Stomach smooth muscle (tissue), 2 donors: ENCODE measurements around the gene ANKRD12.

Experiments used
- H3K27ac ChIP-seq: one replicate; pipeline ENCODE4 v1.7.0; 2013; ENCODE audit warnings: mild to moderate bottlenecking, low read length, inconsistent platforms
- H3K27me3 ChIP-seq, 2 donors: one replicate each; pipeline ENCODE4 v1.7.0; 2013; ENCODE audit warnings: low read length in 2 of 2; ENCODE audit not compliant: insufficient read depth in 2 of 2, control insufficient read depth in 1 of 2
- H3K36me3 ChIP-seq, 2 donors: one replicate each; pipeline ENCODE4 v1.7.0; 2013; ENCODE audit warnings: low read length in 2 of 2; ENCODE audit not compliant: control insufficient read depth in 2 of 2, insufficient read depth in 2 of 2
- H3K4me1 ChIP-seq: one replicate; pipeline ENCODE4 v1.7.0; 2013; ENCODE audit warnings: low read length; ENCODE audit not compliant: control insufficient read depth, insufficient read depth
- H3K4me3 ChIP-seq, 2 donors: one replicate each; pipeline ENCODE4 v1.7.0; 2013; ENCODE audit warnings: low read length in 2 of 2
- H3K9ac ChIP-seq, 2 donors: one replicate each; pipeline ENCODE4 v1.7.0; 2013; ENCODE audit warnings: low read length in 2 of 2, mild to moderate bottlenecking in 1 of 2
- H3K9me3 ChIP-seq, 2 donors: one replicate each; pipeline ENCODE4 v1.7.0; 2013; ENCODE audit warnings: low read length in 2 of 2; ENCODE audit not compliant: control insufficient read depth in 2 of 2
- donor health status: healthy.
- donor health status: Pancreatic carcinoma.

The ANKRD12 gene

DNA sequence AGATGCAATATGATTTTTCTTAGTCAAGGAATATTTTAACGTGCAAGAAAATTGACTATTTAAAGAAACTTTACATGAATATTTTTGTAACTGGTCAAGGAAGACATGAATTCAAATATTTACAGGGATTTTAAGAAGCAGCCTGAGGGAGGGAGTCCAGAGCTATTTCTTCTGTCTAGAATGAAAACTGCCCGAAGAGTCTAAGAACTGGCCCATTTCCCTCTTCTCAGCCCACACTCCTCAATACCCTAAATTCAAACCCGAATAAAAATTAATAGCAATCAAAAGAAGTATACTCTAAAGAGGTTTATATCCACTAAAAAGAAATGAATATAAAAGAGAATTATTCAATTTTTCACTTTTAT is 40.6 kb upstream of the ANKRD12 start:
- H3K27ac ChIP-seq, result peak overlapping the region; percentile 85
- peak overlapping the region in 1 of 2 donors; percentile 21 for H3K9ac ChIP-seq
- no peaks in the 10 kb centered on the region for H3K36me3 ChIP-seq
- peaks cover 20% of the 10 kb centered on the region for H3K4me1 ChIP-seq
- no peak overlapping the region for H3K4me3 ChIP-seq
- H3K9me3 ChIP-seq, result no peaks in the 10 kb centered on the region
- H3K27me3 ChIP-seq, result no peaks in the 10 kb centered on the region

DNA sequence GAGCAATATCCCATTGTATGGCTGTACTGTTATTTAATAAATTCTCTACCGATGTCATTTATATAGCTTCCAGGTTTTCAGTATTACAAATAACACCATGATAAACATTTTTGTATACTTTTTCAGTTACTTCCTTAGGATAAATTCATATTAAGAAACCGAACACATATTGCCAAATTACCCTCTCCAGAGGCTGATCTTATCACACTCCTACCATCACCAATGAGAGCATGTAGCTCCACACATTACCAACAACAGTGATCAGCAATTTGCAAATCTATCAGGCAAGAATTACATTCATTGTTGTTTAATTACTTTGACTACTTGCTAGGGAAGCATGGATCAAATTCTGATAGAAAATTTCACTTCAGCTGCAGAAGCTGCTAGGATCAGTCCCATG is 39.9 kb upstream of the ANKRD12 start:
- Histone ChIP-seq H3K9me3 (no peaks in the 10 kb centered on the region), H3K4me1 (peaks cover 20% of the 10 kb centered on the region), H3K4me3 (peak overlapping the region in 1 of 2 donors; percentile 3), H3K36me3 (no peaks in the 10 kb centered on the region), H3K9ac (no peak overlapping the region), H3K27me3 (no peaks in the 10 kb centered on the region), H3K27ac (peak overlapping the region; percentile 73)

DNA sequence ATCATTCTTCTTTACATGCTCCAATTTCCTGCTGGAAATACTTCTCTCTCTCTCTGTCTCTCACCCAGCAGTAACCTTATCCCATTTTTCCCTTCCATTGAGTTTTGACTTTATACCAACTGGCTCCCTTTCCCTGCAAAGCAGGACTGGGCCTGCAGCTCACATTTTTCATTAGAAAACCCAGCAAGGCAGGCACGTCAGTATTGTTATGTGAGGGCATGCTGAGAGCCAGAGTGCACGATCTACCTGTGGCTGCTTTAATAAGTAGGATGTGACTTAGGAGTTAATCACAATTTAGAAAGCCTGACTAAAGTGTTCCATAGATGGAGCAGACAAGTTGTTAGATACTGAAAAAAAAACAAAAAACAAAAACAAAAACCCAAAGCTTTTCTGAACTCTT is 39.2 kb upstream of the ANKRD12 start:
- Histone ChIP-seq H3K27me3 (no peaks in the 10 kb centered on the region), H3K27ac (peak overlapping the region; percentile 73), H3K9ac (no peak overlapping the region), H3K4me3 (peak overlapping the region in 1 of 2 donors; percentile 3), H3K36me3 (no peaks in the 10 kb centered on the region), H3K9me3 (no peaks in the 10 kb centered on the region), H3K4me1 (peaks cover 20% of the 10 kb centered on the region)

DNA sequence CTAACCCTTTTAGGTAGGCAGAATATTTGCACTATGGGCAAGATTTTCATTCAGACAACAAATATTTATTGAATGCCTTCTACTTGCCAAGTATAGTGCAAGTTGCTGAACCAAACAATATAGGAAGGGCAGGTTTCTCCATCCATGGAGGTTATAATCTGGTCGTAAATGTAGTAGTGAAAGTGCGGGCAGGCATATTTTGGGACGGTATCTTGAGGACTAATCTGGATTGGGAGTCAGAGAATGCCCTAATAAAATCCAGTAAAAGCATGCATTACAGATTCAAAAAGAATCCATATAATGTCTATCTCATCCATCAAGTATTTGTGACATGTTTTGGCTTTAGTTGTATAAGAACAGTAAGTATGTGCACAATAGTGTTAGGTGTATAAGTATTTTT is 35.8 kb upstream of the ANKRD12 start:
- H3K27me3 ChIP-seq, result no peaks in the 10 kb centered on the region
- no peaks in the 10 kb centered on the region for H3K36me3 ChIP-seq
- no peaks in the 10 kb centered on the region for H3K9me3 ChIP-seq
- peaks cover 17% of the 10 kb centered on the region for H3K4me1 ChIP-seq
- no peak overlapping the region for H3K4me3 ChIP-seq
- H3K9ac ChIP-seq, result no peak overlapping the region
- no peak overlapping the region for H3K27ac ChIP-seq

DNA sequence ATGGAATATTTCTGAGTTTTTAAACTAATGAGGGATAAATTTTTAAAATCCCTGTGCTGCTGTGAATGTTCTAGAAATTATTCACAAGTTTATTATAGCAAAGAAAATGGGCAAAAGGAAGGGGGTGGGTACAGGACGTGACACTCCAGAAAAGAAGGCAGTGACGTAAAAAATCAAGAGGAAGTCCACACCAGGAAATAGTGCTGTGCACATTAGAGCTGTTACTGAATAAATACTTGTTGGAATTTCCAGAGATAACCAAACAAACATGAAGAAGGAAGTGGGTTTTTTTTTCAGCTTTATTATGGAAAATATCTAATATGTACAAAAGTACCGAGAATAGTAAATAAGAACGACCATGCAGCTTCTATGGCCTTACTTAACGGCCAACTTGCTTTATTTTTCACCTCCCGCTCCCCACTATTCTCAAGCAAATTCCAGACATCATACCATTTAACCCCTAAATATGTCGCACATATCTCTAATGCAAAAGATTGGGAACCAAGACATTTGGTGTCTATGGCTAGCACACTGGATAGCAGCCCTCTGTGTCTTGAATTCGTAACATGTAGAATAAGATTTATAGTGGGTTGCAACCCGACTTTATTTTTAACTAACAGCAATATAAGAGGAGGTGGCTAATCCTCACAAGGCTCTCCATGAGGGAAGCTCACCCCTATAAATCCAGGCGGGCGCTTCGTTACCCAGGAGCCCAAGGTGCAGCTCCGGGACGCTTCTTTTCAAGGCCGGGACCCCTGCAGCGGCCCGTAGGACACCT is 34.7 kb upstream of the ANKRD12 start:
- Histone ChIP-seq H3K9ac (peak overlapping the region; percentile 80 to 86), H3K27me3 (no peaks in the 10 kb centered on the region), H3K9me3 (no peaks in the 10 kb centered on the region), H3K4me3 (peak overlapping the region; percentile 81 to 84), H3K27ac (peak overlapping the region; percentile 85), H3K36me3 (no peaks in the 10 kb centered on the region), H3K4me1 (peaks cover 28% of the 10 kb centered on the region)

DNA sequence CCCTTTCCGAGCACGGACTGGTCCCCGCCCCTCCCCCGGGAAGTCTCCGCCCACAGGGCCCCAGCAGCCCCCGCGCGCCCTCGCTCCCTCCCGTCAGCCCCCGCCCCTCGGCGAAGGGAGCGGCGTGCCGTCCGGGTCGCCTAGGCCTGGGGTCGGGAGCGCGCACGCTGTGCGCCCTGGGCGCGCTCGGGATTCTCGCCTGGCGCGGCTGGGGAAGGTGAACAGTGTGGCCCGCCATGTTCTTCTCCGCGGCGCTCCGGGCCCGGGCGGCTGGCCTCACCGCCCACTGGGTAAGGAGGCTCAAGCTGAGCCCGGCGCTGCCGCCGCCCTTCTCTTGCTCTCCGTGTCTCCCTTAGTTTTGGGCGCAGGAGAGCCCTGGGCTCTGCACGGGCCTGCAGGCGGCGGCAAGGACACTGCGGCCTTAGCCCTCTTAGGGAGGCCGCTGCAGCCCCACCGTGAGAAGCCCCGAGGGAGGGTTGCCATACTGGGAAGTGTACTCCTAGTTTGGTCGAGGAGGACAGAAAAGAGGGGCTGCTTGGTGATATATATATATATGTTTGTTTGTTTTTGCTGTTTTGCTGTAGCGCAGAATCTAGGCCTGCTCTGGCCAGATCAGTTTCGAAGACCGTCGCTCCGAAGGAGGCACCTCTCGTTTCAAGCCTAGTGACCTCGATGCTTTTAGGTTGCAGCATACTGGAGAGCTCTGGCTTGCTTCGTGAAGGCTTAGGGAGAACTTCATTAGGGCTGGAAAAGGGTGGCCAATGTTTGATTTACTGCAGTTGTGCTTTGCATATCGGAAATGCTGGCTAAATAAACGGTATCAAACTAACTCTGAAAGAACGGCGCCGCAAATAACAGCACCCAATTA is 33.8 kb upstream of the ANKRD12 start, which contains the start of gene NDUFV2:
TSS of gene NDUFV2 (plus strand) at position 192 of the 868 bp plus-strand sequence. CDS start at position 237, 45 bp downstream.
- H3K27me3 ChIP-seq, result no peaks in the 10 kb centered on the region
- H3K4me3 ChIP-seq, result peak within 1 kb of the TSS; percentile 81 to 92
- no peaks in the 10 kb centered on the region for H3K36me3 ChIP-seq
- no peaks in the 10 kb centered on the region for H3K9me3 ChIP-seq
- peak within 1 kb of the TSS; percentile 90 to 97 for H3K9ac ChIP-seq
- peak within 1 kb of the TSS; percentile 85 for H3K27ac ChIP-seq
- peaks cover 28% of the 10 kb centered on the region for H3K4me1 ChIP-seq

DNA sequence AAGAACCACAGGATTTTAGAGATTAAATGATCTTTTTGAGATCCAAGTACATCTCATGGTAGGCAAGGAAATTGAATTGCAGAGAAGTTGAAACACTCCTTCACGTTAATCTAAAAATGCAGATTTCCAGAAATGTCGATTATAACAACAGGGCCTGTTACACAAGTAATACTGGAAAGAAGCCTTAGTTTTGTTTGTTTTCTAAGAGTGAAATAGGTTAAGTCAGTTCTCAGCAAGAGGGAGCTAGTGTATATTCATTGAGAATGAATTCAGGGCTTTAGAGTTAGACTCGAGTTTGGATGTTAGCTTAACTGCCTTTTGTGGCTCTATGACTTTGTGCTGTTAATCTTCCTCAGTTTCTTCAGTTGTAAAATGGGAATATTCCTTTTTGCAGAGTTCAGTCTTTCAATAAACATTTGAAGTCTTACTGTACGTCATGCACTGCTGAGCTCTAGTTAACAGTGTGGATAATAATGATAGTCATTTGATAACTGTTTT is 33.2 kb upstream of the ANKRD12 start:
- H3K27me3 ChIP-seq, result no peaks in the 10 kb centered on the region
- H3K4me1 ChIP-seq, result peaks cover 29% of the 10 kb centered on the region
- H3K9ac ChIP-seq, result peak overlapping the region; percentile 90 to 97
- peak overlapping the region; percentile 85 for H3K27ac ChIP-seq
- no peaks in the 10 kb centered on the region for H3K9me3 ChIP-seq
- peak overlapping the region; percentile 81 to 92 for H3K4me3 ChIP-seq
- no peaks in the 10 kb centered on the region for H3K36me3 ChIP-seq

DNA sequence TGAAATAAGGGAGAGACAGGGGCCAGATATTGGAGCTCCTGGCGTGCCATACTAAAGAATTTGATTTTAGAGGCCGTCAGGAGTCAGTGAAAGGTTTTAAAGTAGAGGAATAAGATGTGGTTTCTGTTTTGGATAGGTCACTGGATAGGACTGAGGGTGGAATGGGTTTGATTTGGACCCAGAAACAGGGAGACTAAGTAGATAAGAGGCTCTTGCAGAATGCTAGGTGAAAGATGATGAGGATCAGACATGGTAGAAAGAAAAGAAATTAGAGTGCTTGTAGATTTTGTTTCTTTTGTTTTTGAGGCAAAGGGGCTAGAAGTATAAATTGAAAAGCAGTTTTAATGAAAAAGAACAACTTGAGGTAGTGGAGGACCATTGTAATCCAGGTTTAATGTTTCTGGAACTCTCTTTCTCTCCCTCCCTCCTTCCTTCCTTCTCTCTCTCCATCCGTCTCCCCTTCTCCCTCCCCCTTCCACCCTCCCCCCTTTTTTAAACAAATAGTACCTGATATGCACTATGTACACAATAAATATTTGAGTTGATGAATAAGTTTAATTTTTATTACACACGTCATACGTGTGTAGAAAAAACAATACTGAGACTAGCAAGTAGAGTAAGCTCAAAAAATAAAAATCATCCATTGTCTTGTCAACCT is 32.2 kb upstream of the ANKRD12 start:
- peak overlapping the region; percentile 85 for H3K27ac ChIP-seq
- H3K4me1 ChIP-seq, result peaks cover 31% of the 10 kb centered on the region
- H3K36me3 ChIP-seq, result no peaks in the 10 kb centered on the region
- H3K4me3 ChIP-seq, result peak overlapping the region; percentile 81 to 92
- no peaks in the 10 kb centered on the region for H3K9me3 ChIP-seq
- H3K27me3 ChIP-seq, result no peaks in the 10 kb centered on the region
- peak overlapping the region; percentile 90 to 97 for H3K9ac ChIP-seq

DNA sequence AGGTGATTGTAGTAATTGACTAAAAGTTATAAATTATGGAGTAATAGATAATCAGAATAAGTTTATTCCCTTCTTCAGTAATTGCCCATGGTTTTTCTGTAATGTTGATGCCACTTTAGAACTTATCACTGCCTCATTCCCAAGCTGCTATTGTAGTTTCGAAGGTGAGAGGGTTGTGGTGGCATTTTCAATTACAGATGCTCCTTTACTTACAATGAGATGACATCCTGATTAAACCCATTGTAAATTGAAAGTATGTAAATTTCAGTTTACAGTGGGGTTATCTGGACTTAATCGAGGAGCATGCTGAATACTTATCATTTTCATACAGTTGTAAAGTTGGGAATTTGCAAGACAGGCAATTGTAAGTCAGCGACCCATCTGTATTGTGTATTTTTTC is 31.2 kb upstream of the ANKRD12 start:
- H3K4me3 ChIP-seq, result peak overlapping the region; percentile 81 to 92

DNA sequence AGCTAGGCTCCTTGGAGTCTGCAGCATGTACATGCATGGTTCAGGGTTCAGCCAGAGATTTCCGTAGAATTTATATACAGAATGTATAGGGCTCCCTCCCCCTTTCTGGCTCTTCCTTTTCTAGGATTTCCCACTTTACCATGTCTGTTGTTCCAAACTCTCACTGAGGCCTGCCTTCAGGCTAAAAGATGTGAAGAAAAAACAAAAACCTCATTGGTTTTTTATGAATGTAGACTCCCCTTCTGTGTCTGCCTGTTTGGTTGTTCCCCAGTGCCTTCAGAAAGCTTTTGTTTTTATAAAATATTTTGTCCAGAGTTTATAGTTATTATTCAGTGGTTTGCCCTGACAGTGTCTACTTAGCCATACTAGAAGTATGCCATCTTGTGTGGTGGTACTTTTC is 30.5 kb upstream of the ANKRD12 start:
- no peaks in the 10 kb centered on the region for H3K9me3 ChIP-seq
- no peaks in the 10 kb centered on the region for H3K36me3 ChIP-seq
- no peaks in the 10 kb centered on the region for H3K27me3 ChIP-seq
- peak overlapping the region; percentile 32 for H3K27ac ChIP-seq
- H3K9ac ChIP-seq, result peak overlapping the region in 1 of 2 donors; percentile 97
- H3K4me1 ChIP-seq, result peaks cover 34% of the 10 kb centered on the region
- peak overlapping the region; percentile 81 to 92 for H3K4me3 ChIP-seq

More for the DNA sequence above, 31.2 kb upstream of the ANKRD12 start:
- H3K36me3 ChIP-seq, result no peaks in the 10 kb centered on the region
- H3K4me1 ChIP-seq, result peaks cover 31% of the 10 kb centered on the region
- no peak overlapping the region for H3K27ac ChIP-seq
- no peaks in the 10 kb centered on the region for H3K9me3 ChIP-seq
- H3K9ac ChIP-seq, result peak overlapping the region; percentile 1 to 97
- H3K27me3 ChIP-seq, result no peaks in the 10 kb centered on the region
